SU-DHL-6 (cell line): Measurements from ENCODE around the gene ISM2.
"Not testable (repeated sequence)": the region's sequence is repeated elsewhere in the genome, so short reads cannot be mapped to it uniquely, and the experiment has no call there.

Experiments
- H2AFZ ChIP-seq: fragments of 200-600 bp; sonication (generic); 2 replicates; pipeline ENCODE4 v1.6.1; 2014; ENCODE audit warnings: low read depth, mild to moderate bottlenecking, moderate library complexity, mixed read lengths, antibody characterized with exemption, low read length; ENCODE audit not compliant: severe bottlenecking
- H3F3A ChIP-seq: fragments of 200-600 bp; shearing (Covaris generic); 2 replicates; pipeline ENCODE4 v1.6.0; 2016; ENCODE audit warnings: antibody characterized with exemption, mild to moderate bottlenecking; ENCODE audit not compliant: insufficient read depth
- H3K27ac ChIP-seq: fragments of 200-600 bp; sonication (generic); 2 replicates; pipeline ENCODE4 v1.5.1; 2016; ENCODE audit warnings: low read depth, mild to moderate bottlenecking, low read length, moderate library complexity, mixed read lengths
- H3K27me3 ChIP-seq: fragments of 200-600 bp; sonication (generic), shearing (Covaris generic); 2 replicates; pipeline ENCODE4 v1.6.0; 2014; ENCODE audit warnings: mild to moderate bottlenecking, low read length
- H3K36me3 ChIP-seq: fragments of 200-600 bp; sonication (generic); 2 replicates; pipeline ENCODE4 v1.6.1; 2014; ENCODE audit warnings: mild to moderate bottlenecking, low read length, mixed read lengths
- H3K4me2 ChIP-seq: fragments of 300-600, 200-600 bp; shearing (Covaris generic), sonication (generic); 2 replicates; pipeline ENCODE4 v1.6.0; 2014; ENCODE audit warnings: low read length, low read depth, mild to moderate bottlenecking; ENCODE audit not compliant: poor library complexity, severe bottlenecking
- H3K4me3 ChIP-seq: fragments of 200-600 bp; sonication (generic); 2 replicates; pipeline ENCODE4 v1.5.1; 2014; ENCODE audit warnings: antibody characterized with exemption, low read length, mild to moderate bottlenecking, mixed read lengths; ENCODE audit not compliant: insufficient read depth, poor library complexity, severe bottlenecking
- H3K79me2 ChIP-seq: fragments of 200-600 bp; sonication (generic); 2 replicates; pipeline ENCODE4 v1.6.1; 2014; ENCODE audit warnings: mild to moderate bottlenecking, low read length, moderate library complexity; ENCODE audit not compliant: insufficient read depth
- H3K9ac ChIP-seq: fragments of 200-600 bp; sonication (generic); 2 replicates; pipeline ENCODE4 v1.7.0; 2014; ENCODE audit warnings: mild to moderate bottlenecking, low read length
- H3K9me2 ChIP-seq: fragments of 200-600 bp; sonication (generic); replicated peaks from 2 replicates; pipeline ENCODE4 v1.6.1; 2014; ENCODE audit warnings: low read length; ENCODE audit not compliant: insufficient read depth
- H3K9me3 ChIP-seq: fragments of 200-600 bp; sonication (generic); 2 replicates; pipeline ENCODE4 v1.6.1; 2014; ENCODE audit warnings: low read length, mixed read lengths; ENCODE audit not compliant: insufficient read depth
- H4K20me1 ChIP-seq: fragments of 200-600 bp; sonication (generic); 2 replicates; pipeline ENCODE4 v1.6.1; 2014; ENCODE audit warnings: low read depth, mild to moderate bottlenecking, antibody characterized with exemption, low read length, moderate library complexity, mixed read lengths
- EZH2phosphoT487 ChIP-seq: fragments of 200-600 bp; sonication (generic), shearing (Covaris generic); conservative IDR thresholded peaks from 2 replicates; pipeline ENCODE4 v1.6.1; 2018; ENCODE audit warnings: mild to moderate bottlenecking, antibody characterized with exemption, low read length, moderate library complexity, mixed read lengths
- TF ChIP-seq, protein P1 (sequence below): fragments of 200-600 bp; sonication (generic); IDR thresholded peaks from one replicate; pipeline ENCODE4 v1.5.1; 2017; ENCODE audit warnings: antibody characterized with exemption, mild to moderate bottlenecking, low read length, moderate library complexity; ENCODE audit not compliant: insufficient read depth, poor library complexity, severe bottlenecking

The ISM2 gene

DNA sequence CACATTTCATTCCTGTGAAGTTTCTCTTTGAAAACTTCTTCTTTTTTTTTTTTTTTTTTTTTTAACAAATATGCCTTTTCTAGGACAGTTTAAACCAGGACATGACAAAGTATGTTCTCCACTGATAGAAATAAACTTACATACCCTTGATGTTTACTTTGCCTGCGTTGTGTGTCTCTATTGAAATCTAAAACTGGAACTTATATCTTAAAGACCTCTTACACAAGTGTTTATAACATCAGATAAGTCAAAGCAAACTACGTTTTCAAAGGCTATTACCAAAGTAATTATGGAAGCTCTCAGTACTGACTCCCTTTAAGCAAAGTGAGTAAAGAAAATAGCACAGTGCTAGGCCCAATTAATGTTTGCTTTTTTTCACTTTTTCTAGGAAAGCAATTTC, 30.6 kb upstream of the ISM2 start:
- H3K27me3 ChIP-seq: no peaks in the 10 kb centered on the region
- no peak overlapping the region for H2AFZ ChIP-seq
- H3K79me2 ChIP-seq: no peaks in the 10 kb centered on the region
- H3K36me3 ChIP-seq: no peaks in the 10 kb centered on the region
- no peak for TF ChIP-seq EZH2phosphoT487
- TF ChIP-seq, protein P1, sequence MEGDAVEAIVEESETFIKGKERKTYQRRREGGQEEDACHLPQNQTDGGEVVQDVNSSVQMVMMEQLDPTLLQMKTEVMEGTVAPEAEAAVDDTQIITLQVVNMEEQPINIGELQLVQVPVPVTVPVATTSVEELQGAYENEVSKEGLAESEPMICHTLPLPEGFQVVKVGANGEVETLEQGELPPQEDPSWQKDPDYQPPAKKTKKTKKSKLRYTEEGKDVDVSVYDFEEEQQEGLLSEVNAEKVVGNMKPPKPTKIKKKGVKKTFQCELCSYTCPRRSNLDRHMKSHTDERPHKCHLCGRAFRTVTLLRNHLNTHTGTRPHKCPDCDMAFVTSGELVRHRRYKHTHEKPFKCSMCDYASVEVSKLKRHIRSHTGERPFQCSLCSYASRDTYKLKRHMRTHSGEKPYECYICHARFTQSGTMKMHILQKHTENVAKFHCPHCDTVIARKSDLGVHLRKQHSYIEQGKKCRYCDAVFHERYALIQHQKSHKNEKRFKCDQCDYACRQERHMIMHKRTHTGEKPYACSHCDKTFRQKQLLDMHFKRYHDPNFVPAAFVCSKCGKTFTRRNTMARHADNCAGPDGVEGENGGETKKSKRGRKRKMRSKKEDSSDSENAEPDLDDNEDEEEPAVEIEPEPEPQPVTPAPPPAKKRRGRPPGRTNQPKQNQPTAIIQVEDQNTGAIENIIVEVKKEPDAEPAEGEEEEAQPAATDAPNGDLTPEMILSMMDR: no peak
- no peak overlapping the region for H3K27ac ChIP-seq
- H3K4me2 ChIP-seq: no peak overlapping the region
- no peaks in the 10 kb centered on the region for H3K9me3 ChIP-seq
- H3K9me2 ChIP-seq: no peaks in the 10 kb centered on the region
- H3K9ac ChIP-seq: no peak overlapping the region
- H3K4me3 ChIP-seq: no peak overlapping the region
- H3F3A ChIP-seq: peaks cover 8% of the 10 kb centered on the region; the same call in 1 of the 2 replicates
- no peaks in the 10 kb centered on the region for H4K20me1 ChIP-seq

DNA sequence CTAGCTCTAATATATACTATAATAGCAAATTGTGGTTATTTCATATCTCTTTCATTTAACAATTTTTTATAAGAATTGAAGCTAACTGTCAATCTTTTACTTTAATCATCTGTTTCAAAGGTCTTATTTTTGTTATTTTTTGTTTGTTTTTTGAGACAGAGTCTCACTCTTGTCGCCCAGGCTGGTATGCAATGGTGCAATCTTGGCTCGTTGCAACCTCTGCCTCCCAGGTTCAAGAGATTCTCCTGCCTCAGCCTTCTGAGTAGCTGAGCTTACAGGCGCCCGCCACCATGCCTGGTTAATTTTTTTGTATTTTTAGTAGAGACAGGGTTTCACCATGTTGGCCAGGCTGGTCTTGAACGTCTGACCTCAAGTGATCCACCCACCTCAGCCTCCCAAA, 30.1 kb upstream of the ISM2 start:
- H3K27ac ChIP-seq, H3K79me2 ChIP-seq, H3K4me2 ChIP-seq, H3F3A ChIP-seq, H3K9ac ChIP-seq, H2AFZ ChIP-seq, H3K36me3 ChIP-seq, H3K9me3 ChIP-seq, H4K20me1 ChIP-seq, H3K4me3 ChIP-seq, H3K9me2 ChIP-seq, H3K27me3 ChIP-seq: not testable (repeated sequence)

DNA sequence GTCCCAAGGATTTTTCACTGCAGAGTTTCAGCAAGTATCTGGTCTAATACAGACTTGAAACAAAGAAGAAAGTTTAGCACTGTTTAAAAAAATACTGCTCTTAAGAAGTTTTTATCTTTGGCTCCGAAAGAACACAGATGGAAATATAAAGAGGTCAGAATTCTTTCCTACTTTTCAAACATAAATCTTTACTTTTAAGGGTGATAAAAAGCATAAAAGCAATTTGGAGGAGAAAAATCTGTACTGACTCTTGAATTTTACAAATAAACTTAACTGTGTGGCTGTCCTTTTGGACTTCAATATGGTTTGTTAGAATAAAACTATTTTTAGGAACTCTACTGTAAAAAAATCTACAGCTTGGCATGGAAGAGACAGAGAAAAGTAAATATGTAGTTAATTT, 27.6 kb upstream of the ISM2 start:
- no peaks in the 10 kb centered on the region for H3K9me2 ChIP-seq
- H3K9ac ChIP-seq: no peak overlapping the region
- TF ChIP-seq, protein P1: no peak
- TF ChIP-seq EZH2phosphoT487: no peak
- H3K27me3 ChIP-seq: no peaks in the 10 kb centered on the region
- H3K79me2 ChIP-seq: no peaks in the 10 kb centered on the region
- H3K4me2 ChIP-seq: no peak overlapping the region
- no peaks in the 10 kb centered on the region for H4K20me1 ChIP-seq
- peaks cover under 1% of the 10 kb centered on the region; the same call in 1 of the 2 replicates for H3K36me3 ChIP-seq
- no peak overlapping the region for H2AFZ ChIP-seq
- H3K27ac ChIP-seq: no peak overlapping the region
- H3F3A ChIP-seq: peaks cover 8% of the 10 kb centered on the region; the same call in 1 of the 2 replicates
- H3K4me3 ChIP-seq: no peak overlapping the region
- H3K9me3 ChIP-seq: no peaks in the 10 kb centered on the region

DNA sequence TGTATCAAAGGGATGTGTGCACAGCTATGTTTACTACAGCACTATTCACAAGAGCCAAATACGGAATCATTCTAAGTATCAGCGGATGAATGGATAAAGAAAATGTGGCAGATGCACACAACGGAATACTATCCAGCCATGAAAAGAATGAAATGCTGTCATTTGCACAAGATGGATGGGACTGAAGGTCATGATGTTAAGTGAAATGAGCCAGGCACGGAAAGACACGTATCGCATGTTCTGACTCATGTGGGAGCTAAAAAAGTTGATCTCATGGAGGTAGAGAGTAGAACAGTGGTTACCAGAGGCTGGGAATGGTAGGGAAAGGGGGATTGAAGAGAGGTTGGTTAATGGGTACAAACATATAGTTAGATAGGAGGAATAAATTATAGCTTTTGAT, 25.9 kb upstream of the ISM2 start:
- H4K20me1 ChIP-seq: no peaks in the 10 kb centered on the region
- H3K9me2 ChIP-seq: no peaks in the 10 kb centered on the region
- H3F3A ChIP-seq: peaks cover 5% of the 10 kb centered on the region; the same call in 1 of the 2 replicates
- no peaks in the 10 kb centered on the region for H3K79me2 ChIP-seq
- peaks cover 3% of the 10 kb centered on the region; the same call in 1 of the 2 replicates for H3K36me3 ChIP-seq
- no peaks in the 10 kb centered on the region for H3K9me3 ChIP-seq
- H3K4me2 ChIP-seq: no peak overlapping the region
- H2AFZ ChIP-seq: no peak overlapping the region
- H3K9ac ChIP-seq: no peak overlapping the region
- H3K27ac ChIP-seq: no peak overlapping the region
- H3K27me3 ChIP-seq: no peaks in the 10 kb centered on the region
- H3K4me3 ChIP-seq: no peak overlapping the region
- TF ChIP-seq, protein P1: no peak
- TF ChIP-seq EZH2phosphoT487: no peak
